ENCODE measurements around the gene SLC26A11.

- TF ChIP-seq SIN3A (IDR thresholded peaks at IDR 0.05; ENCODE audit: low read depth) (no peak), CTCF (IDR thresholded peaks at IDR 0.05 in 2 of 3, conservative IDR thresholded peaks at IDR 0.05 in 1 of 3; ENCODE audit: borderline replicate concordance in 1 of 3, insufficient read depth in 1 of 3, low read depth in 2 of 3, low read length in 2 of 3) (no peak), POLR2A (IDR thresholded peaks at IDR 0.05; ENCODE audit: borderline replicate concordance, extremely low read depth, insufficient read depth, insufficient read length) (no peak), YY1 (IDR thresholded peaks at IDR 0.05; ENCODE audit: extremely low read depth, insufficient replicate concordance, low read depth, low read length) (no peak), EZH2phosphoT487 (IDR thresholded peaks at IDR 0.05; ENCODE audit: borderline replicate concordance) (no peak), EGR1 (IDR thresholded peaks at IDR 0.05; ENCODE audit: low read depth) (no peak), EZH2 (IDR thresholded peaks at IDR 0.05) (no peak), MAX (IDR thresholded peaks at IDR 0.05) (no peak), RAD21 (IDR thresholded peaks at IDR 0.05; ENCODE audit: low read depth) (no peak), POLR2AphosphoS5 (IDR thresholded peaks at IDR 0.05; ENCODE audit: low read depth, low read length) (no peak), ZNF274 (IDR thresholded peaks at IDR 0.05; ENCODE audit: low read depth, low read length) (no peak)
Observed at GRCh38 chr17:80176757-80177156, 43.5 kb upstream of the SLC26A11 start.

Data from HCT116 (cell line).